Central memory CD8-positive, alpha-beta T cell (primary cell): Measurements from ENCODE around the gene FUOM.

Experiments used
- ATAC-seq: fragments of 150-1000 bp; cut with Tn5 transposase; replicated peaks from 2 replicates; pipeline ENCODE4 v1.10.0; 2022; ENCODE audit warnings: mild to moderate bottlenecking, moderate FRiP score, moderate number of reproducible peaks; ENCODE audit not compliant: poor library complexity, severe bottlenecking; ENCODE audit errors: extremely low read depth
- DNase-seq, 2 donors: peaks; one replicate each; pipeline ENCODE4 v3.0.0; 2021; ENCODE audit warnings: low spot score in 2 of 2
- H3K27ac Mint-ChIP-seq: one replicate; pipeline ENCODE4 v1.8.0; 2022; ENCODE audit warnings: low read depth, mild to moderate bottlenecking, moderate library complexity, mixed read lengths
- H3K27me3 Mint-ChIP-seq: one replicate; pipeline ENCODE4 v1.8.0; 2022; ENCODE audit warnings: mixed read lengths
- H3K36me3 Mint-ChIP-seq: one replicate; pipeline ENCODE4 v1.8.0; 2022; ENCODE audit warnings: mild to moderate bottlenecking, moderate library complexity, mixed read lengths; ENCODE audit not compliant: insufficient read depth
- H3K4me1 Mint-ChIP-seq: one replicate; pipeline ENCODE4 v1.8.0; 2022; ENCODE audit warnings: mixed read lengths
- H3K4me3 Mint-ChIP-seq: one replicate; pipeline ENCODE4 v1.8.0; 2022; ENCODE audit warnings: mild to moderate bottlenecking, moderate library complexity, mixed read lengths
- H3K9me3 Mint-ChIP-seq: one replicate; pipeline ENCODE4 v1.8.0; 2022; ENCODE audit warnings: mixed read lengths

The FUOM gene

GRCh38 chr10:133312769-133313145 is 45.1 kb downstream of the FUOM start:
- Mint-ChIP-seq H3K4me1 (peaks cover 15% of the 10 kb centered on the region), H3K4me3 (no peak overlapping the region), H3K36me3 (peaks cover 21% of the 10 kb centered on the region), H3K27me3 (no peaks in the 10 kb centered on the region), H3K27ac (no peak overlapping the region), H3K9me3 (no peaks in the 10 kb centered on the region)
- DNase-seq (no peak), ATAC-seq (no peak)

GRCh38 chr10:133312016-133312768 is 45.6 kb downstream of the FUOM start:
- ATAC-seq = no peak
- Mint-ChIP-seq H3K4me3 (no peak overlapping the region), H3K4me1 (peaks cover 21% of the 10 kb centered on the region), H3K27me3 (no peaks in the 10 kb centered on the region), H3K9me3 (no peaks in the 10 kb centered on the region), H3K27ac (no peak overlapping the region), H3K36me3 (peaks cover 25% of the 10 kb centered on the region)
- DNase-seq = no peak

DNA sequence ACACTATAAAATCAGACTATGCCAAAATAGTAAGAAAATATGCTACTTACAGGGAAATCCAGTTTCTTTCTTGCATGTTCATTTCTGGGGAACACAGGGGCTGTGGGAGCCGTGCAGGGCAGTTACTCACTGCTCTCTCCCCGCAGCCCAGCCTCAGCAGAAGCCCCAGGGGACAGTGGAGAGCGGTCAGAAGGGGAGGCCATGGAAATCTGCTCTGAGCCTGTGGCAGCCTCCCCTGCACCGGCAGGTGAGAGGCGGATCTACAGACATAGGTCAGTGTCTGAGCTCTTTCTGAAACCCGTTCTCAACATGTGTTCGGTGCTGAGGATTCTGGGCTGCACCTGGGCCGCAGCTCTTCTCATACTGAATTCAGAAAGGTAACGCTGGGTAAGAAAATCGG is 46.2 kb downstream of the FUOM start:
- peaks cover 25% of the 10 kb centered on the region for H3K36me3 Mint-ChIP-seq
- no peak overlapping the region for H3K4me3 Mint-ChIP-seq
- no peak for DNase-seq
- H3K4me1 Mint-ChIP-seq = peaks cover 25% of the 10 kb centered on the region
- no peak overlapping the region for H3K27ac Mint-ChIP-seq
- H3K27me3 Mint-ChIP-seq = no peaks in the 10 kb centered on the region
- no peaks in the 10 kb centered on the region for H3K9me3 Mint-ChIP-seq
- ATAC-seq = no peak

DNA sequence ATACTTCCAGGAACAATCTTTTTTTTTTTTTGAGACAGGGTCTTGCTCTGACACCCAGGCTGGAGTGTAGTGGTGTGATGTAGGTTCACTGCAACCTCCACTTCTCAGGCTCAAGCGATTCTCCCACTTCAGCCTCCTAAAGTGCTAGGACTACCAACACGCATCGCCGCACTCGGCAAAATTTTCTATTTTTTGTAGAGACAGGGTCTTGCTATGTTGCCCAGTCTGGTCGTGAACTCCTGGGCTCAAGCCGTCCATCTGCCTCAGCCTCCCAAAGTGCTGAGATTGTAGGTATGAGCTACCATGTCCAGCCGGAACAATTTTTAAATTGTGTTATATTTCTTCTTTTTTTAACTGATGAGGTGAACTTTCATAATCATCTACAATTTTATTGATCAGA is 47.0 kb downstream of the FUOM start:
- Mint-ChIP-seq H3K9me3 (no peaks in the 10 kb centered on the region), H3K27ac (no peak overlapping the region)

GRCh38 chr10:133310399-133310755 is 47.4 kb downstream of the FUOM start:
- no peaks in the 10 kb centered on the region for H3K27me3 Mint-ChIP-seq
- no peak overlapping the region for H3K4me3 Mint-ChIP-seq
- H3K27ac Mint-ChIP-seq = no peak overlapping the region
- H3K4me1 Mint-ChIP-seq = peaks cover 29% of the 10 kb centered on the region
- DNase-seq = no peak
- H3K36me3 Mint-ChIP-seq = peaks cover 25% of the 10 kb centered on the region
- no peaks in the 10 kb centered on the region for H3K9me3 Mint-ChIP-seq
- no peak for ATAC-seq

More for the DNA sequence above, 47.0 kb downstream of the FUOM start:
- Mint-ChIP-seq H3K27me3 (no peaks in the 10 kb centered on the region), H3K36me3 (peaks cover 25% of the 10 kb centered on the region), H3K4me3 (no peak overlapping the region), H3K4me1 (peaks cover 25% of the 10 kb centered on the region)
- DNase-seq (no peak), ATAC-seq (no peak)

GRCh38 chr10:133309720-133310398 is 48.0 kb downstream of the FUOM start:
- DNase-seq = no peak
- Mint-ChIP-seq H3K4me1 (peaks cover 34% of the 10 kb centered on the region), H3K9me3 (no peaks in the 10 kb centered on the region), H3K36me3 (peaks cover 25% of the 10 kb centered on the region), H3K27me3 (no peaks in the 10 kb centered on the region), H3K27ac (peak overlapping the region; percentile 100), H3K4me3 (peak overlapping the region; percentile 95)
- no peak for ATAC-seq

GRCh38 chr10:133309100-133309719 is 48.6 kb downstream of the FUOM start:
- H3K36me3 Mint-ChIP-seq = peaks cover 25% of the 10 kb centered on the region
- DNase-seq (peak; percentile 91 to 93), ATAC-seq (peak; percentile 56)
- H3K9me3 Mint-ChIP-seq = no peaks in the 10 kb centered on the region
- H3K4me1 Mint-ChIP-seq = peaks cover 32% of the 10 kb centered on the region
- H3K4me3 Mint-ChIP-seq = peak overlapping the region; percentile 95
- H3K27ac Mint-ChIP-seq = peak overlapping the region; percentile 100
- no peaks in the 10 kb centered on the region for H3K27me3 Mint-ChIP-seq

DNA sequence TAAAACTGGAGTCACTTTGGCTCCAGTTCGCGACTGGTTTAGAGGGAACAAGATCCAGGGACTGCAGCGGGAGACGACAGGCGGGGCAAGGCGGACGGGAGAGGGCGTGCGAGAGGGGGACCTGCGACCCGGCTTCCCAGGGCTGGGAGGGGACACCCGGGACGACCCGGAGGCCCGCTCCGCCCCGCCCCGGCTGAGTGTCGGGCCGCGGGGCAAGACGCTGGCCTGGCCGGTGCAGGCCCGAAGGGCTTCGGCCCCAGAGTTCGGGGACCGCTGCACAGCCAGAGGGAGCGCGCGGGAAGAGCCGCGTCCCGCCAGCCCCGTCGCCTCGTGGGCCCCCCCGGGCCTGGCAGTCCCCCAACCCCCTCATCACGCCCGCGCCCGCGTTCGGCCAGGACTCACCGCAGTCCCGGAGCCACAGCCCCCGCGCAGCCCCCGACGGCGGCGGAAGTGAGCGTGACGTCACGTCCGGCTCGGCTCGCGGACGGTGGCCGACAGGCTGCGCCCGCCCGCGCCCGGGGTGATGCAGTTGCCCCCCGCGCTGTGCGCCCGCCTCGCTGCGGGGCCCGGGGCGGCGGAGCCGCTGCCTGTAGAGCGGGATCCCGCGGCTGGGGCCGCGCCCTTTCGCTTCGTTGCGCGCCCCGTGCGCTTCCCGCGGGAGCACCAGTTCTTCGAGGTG is 49.3 kb downstream of the FUOM start, which contains the start of the genes TUBGCP2 and ZNF511:
TUBGCP2 (minus strand) TSS at position 452 of the 679 bp plus-strand sequence. CDS start 5,931 bp downstream, outside the sequence.
ZNF511 (plus strand) TSS at position 494 of the 679 bp plus-strand sequence; CDS start at position 524, 30 bp downstream.
- H3K9me3 Mint-ChIP-seq = no peaks in the 10 kb centered on the region
- H3K27me3 Mint-ChIP-seq = no peaks in the 10 kb centered on the region
- peak; percentile 65 for ATAC-seq
- H3K4me3 Mint-ChIP-seq = peak within 1 kb of the TSS; percentile 95
- H3K36me3 Mint-ChIP-seq = peaks cover 27% of the 10 kb centered on the region
- peaks cover 35% of the 10 kb centered on the region for H3K4me1 Mint-ChIP-seq
- DNase-seq = peak; percentile 91 to 93
- H3K27ac Mint-ChIP-seq = peak within 1 kb of the TSS; percentile 100

GRCh38 chr10:133307776-133308420 is 49.9 kb downstream of the FUOM start:
- ATAC-seq (peak; percentile 72), DNase-seq (peak; percentile 82 to 84)
- H3K27me3 Mint-ChIP-seq = no peaks in the 10 kb centered on the region
- H3K4me3 Mint-ChIP-seq = peak overlapping the region; percentile 95
- no peaks in the 10 kb centered on the region for H3K9me3 Mint-ChIP-seq
- peaks cover 27% of the 10 kb centered on the region for H3K36me3 Mint-ChIP-seq
- H3K4me1 Mint-ChIP-seq = peaks cover 37% of the 10 kb centered on the region
- H3K27ac Mint-ChIP-seq = peak overlapping the region; percentile 100

DNA sequence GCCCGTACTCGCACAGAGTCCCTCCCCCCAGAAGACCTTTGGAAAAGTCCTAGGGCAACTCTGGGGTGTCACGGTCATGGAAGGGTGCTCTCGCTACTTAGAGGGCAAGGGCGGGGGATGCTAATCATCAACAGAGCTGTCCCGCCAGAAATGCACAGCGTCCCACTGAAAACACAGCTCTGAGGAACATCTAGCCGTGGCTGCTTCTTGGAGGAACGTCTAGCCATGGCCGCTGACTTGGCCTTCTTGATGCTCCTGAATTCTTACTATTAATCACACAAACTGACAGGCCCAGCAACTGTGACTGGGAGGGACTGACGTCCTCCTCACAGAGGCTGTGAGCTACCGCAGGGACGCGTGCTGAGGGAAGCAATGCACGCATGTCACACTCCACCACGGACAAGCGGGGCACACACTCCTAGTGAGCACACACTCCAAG is 50.9 kb downstream of the FUOM start:
- no peak for ATAC-seq
- Mint-ChIP-seq H3K9me3 (no peaks in the 10 kb centered on the region), H3K4me3 (peak overlapping the region; percentile 95), H3K4me1 (peaks cover 37% of the 10 kb centered on the region), H3K27ac (peak overlapping the region; percentile 100), H3K36me3 (peaks cover 29% of the 10 kb centered on the region), H3K27me3 (no peaks in the 10 kb centered on the region)
- DNase-seq = no peak

GRCh38 chr10:133306097-133306476 is 51.7 kb downstream of the FUOM start:
- H3K4me3 Mint-ChIP-seq = no peak overlapping the region
- H3K36me3 Mint-ChIP-seq = peaks cover 33% of the 10 kb centered on the region
- H3K4me1 Mint-ChIP-seq = peaks cover 37% of the 10 kb centered on the region
- H3K27ac Mint-ChIP-seq = no peak overlapping the region
- no peaks in the 10 kb centered on the region for H3K27me3 Mint-ChIP-seq
- DNase-seq (no peak), ATAC-seq (no peak)
- H3K9me3 Mint-ChIP-seq = no peaks in the 10 kb centered on the region
